NCI-H1417 (cell line): ENCODE results near the gene BTN1A1.
"Not testable (repeated sequence)": the region's sequence is repeated elsewhere in the genome, so short reads cannot be mapped to it uniquely, and the experiment has no call there.

Experiments
- DNase-seq, 3 experiments: peaks; one replicate each; lab custom pipeline; 2025; lab: John Stamatoyannopoulos, UW

BTN1A1 gene

DNA sequence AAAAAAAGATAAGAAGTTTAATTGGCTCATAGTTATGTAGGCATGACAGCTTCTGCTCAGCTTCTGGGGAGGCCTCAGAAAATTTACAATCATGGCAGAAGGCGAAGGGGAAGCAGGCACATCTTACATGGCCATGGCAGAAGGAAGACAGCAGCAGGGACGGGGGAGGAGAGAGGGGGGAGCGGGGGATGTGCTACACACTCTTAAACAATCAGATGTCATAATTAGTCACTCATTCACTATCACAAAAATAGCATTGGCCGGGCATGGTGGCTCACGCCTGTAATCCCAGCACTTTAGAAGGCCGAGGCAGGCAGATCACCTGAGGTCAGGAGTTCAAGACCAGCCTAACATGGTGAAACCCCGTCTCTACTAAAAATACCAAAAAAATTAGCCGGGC is 10.9 kb downstream of the BTN1A1 start:
- DNase-seq = not testable (repeated sequence)

DNA sequence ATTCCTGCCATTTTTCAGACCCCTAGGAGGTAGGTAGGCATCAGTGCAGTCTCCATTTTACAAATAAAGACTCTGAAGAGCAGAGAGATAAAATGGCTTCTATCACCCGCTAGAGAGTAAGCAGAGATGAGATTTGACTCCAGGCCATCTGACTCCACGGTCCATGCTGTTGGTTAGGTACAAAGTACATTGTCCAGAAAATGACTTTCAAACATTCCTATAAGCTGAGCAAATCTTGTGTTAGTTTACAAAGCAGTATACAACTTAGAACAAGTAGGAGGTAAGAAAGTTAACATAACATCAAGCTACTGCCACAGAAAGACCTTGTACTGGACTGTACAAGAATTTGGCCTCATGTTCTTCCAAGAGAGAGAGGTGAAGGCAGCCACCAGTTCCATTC is 14.9 kb downstream of the BTN1A1 start:
- no peak for DNase-seq

DNA sequence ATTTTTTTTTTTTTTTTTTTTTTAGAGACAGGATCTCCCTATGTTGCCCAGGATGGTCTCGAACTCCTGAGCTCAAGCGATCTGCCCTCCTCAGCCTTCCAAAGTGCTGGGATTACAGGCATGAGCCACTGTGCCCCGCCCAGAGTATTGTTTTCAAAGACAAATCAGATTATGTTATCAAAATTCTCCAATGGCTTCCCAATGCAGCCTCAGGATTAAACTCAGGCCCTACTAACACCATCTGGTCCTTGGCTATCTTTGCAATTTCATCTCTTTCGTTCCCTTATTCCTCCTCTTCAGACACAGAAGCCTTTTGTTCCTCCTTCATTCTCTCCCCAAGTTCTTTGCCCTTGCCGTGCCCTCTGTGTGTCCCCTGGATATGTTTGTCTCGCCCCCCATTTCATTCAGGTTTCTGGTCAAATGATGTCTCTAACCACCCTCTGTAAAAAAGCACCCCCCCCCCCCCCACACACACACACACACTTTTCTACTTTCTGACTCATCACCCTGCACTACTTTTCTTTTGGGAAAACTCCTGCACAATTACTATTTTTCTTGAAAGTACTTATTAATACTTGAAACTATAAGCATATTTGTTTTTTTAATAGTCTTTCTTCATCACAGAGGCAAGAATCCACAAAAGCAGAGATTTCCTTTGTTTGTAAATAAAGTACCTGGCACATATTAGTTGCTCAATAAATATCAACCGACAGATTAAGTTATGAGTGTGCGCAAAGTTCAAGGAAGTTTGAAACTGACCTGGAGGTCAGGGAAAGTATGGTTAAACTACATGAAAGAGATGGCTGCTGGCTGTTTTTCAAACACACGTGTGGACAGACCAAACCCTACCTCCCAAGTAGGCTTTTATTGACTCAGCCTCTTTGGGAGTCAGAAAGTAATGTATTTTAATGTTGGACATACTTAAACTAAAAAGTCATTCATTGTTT is 16.7 kb downstream of the BTN1A1 start:
- DNase-seq = no peak

DNA sequence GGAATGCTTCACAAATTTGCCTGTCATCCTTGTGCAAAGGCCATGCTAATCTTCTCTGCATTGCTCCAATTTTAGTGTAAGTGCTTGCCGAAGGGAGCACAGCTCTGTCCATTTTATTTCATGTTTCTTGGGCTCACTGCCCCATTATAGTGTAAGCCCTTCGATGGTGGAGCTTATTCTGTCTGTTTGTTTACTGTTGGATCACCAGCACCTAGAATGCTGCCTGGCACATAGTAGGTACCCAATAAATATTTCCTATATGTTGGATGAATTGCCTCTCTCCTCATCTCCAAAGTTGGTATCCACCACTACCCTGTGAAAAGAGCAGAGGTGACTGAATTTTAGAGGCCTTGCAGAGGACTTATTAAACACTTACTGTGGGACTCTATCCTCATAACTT is 19.3 kb downstream of the BTN1A1 start:
- no peak for DNase-seq

DNA sequence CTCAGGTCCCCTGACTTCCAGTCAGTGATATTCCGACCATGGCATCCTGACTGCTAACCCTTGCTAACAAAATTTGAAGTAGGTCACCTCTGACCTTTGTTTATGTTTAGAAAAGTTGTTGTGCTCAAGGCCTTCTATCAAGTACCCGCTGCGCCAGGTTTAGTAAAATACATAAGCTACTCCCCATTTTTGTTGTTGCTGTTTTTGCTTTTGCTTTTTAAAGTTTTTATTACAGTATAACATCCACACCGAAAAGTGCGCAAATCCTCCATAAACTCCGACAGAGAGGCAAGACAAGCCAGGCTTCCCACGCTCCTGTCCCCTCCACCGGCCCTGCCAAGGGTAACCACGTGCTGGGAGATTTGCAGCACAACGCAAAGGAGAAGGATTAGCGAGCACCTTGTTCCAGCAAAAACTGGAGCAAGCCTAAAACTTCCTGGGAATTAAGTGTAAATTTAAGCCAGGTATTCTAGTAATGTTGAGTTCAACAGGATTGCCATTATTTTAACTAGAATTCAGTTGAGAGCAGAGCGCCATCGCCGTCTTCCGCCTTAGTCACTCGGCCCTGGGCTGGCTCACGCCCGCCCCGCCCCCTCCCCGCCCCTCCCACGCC is 20.2 kb downstream of the BTN1A1 start:
- peak; percentile 65 to 90 (median 73) for DNase-seq

DNA sequence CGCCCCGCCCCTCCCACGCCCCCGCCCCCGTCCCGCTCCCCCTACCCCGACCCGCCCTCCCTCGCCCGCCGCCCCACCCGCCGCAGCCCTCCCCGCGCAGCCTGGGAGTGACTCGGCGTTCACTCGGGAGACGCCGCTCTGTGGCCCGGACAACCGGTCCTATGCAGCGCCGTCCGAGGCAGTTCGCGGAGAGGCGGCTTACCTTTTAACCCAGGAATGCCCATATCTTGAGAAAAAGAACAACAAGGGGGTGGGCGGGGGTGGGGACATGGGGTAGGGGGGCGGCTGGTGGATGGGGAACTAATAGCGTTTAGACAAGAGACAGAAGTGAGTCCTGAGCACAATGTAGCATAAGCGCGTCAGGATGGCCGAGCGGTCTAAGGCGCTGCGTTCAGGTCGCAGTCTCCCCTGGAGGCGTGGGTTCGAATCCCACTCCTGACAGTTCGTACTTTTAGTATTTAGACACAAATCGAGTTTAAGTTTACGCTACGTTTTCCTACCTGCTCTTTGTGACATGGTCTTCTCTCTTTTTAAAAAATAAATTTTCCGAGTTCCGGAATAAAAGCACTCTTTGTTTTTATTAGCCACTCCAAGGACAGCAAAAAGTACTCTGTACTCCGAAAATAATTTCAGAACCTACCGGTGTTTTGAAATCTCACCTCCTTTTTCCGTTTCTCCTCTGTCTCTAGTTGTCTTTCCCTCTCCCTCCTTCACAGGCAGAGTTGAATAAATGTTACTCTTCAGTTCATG is 20.9 kb downstream of the BTN1A1 start:
- DNase-seq = peak; percentile 81 to 90 (median 87)

DNA sequence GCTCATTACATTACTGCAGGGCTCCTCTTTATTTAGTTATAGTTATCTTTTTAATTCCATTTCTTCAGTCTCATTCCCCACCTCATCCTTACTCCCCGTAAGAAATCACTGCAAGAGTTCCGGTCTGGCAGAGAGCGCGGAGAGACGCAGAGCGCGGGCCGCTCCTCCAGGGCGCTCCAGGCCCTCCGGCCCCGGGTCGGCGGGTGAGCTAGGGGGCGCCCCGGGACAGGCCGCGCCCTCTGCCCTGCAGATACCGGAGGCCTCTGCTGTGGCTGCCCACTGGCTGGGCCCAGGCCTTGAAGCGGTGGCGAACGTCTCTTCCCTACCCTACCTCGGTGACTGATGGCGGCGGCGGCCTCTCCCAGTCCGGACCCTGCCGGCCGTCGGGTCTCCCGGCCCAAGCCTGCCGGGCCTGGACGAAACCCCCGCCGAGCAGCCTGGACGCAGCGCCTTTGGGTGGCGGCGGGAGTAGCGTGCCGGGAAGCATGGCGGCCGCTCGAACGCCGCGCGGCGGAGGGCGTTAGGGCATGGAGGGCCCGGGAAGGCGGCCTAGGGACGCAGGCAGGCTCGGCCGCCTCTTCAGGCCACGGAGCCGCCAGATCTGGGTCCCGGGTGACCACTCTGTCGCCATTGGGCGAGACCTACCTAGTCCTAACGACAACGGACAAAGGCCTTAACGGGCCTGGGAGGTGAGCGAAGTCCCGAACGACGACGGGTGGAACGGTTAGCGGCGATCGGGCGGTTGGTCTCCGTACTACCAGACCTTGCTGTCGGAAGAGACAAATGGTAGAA is 21.7 kb downstream of the BTN1A1 start:
- peak; percentile 44 to 93 (median 89) for DNase-seq

DNA sequence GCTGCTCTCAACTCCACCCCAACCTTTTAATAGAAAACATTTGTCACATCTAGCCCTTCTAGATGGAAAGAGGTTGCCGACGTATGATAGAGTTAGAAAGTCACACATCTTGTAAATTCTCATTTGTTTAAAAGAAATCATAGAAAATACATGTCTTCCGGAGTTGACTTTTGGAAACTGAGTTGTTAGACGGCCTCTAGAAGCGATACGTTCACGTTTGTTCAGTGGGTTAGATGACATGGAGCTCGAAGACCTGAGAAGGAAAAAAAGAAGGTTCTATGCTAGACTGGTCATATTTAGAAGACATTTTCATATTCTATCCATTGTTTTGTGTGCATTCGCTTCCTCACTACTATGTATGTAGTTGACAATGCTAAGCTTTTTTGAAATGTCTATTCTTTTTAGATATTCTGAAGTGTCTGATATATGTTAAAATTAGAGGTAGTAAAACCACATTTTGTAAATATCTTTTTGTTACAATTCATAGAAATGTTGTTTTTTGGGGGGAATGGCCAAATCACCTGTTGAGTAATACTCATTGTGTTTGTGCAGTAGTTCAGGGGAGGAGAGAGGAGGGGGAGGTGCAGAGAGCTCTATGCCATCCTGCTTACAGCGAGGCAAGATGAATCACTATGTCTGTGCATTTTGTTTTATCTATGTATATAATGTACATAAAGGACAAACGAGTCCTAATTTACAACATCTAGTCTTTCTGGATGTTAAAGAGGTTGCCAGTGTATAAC is 22.6 kb downstream of the BTN1A1 start:
- peak in 1 of 3 experiments; percentile 20 for DNase-seq

DNA sequence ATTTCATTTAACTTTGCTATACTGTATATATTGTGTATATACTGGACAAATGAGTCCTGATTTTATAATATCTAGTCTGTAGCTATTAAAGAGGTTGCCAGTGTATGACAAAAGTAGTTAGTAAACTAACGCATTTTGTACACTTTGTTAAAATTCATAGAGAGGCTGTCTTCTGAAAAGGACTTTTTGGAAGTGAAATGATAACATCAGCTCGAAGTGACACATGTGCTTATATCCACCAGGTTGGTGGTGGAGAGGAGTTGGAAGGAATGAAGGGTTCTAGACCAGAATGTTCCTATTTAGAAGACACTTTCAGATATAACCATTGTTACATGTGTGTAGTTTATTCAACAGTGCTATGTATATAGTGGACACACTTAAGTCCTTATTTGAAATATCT is 24.2 kb downstream of the BTN1A1 start:
- not testable (repeated sequence) for DNase-seq

DNA sequence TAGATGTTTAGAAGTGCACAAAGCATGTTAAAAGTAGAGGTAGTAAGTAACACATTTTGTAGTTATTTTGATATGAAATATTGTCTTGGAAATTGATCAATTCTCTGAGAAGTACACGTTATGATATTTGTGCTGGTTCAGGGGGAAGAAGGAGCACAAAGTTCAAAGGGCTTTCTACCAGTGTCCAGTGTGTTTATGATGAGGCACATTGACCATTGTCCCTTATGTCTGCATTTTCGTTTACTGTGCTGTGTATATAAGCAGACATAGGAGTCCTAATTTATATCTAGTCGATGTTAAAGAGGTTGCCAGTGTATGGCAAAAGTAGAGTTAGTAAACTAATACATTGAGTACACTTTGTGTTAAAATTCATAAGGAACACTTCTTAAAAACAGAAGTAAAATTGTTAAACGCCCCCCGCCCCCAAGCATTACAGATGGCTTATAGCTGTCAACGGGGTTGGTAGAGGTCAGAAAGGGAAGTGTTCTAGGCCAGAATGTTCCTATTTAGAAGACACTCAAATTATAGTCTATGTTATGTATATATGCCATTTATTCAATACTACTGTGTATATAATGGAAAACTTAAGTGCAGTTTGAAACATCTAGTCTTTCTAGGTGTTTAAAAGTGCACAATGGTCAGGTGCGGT is 24.7 kb downstream of the BTN1A1 start:
- DNase-seq = no peak

DNA sequence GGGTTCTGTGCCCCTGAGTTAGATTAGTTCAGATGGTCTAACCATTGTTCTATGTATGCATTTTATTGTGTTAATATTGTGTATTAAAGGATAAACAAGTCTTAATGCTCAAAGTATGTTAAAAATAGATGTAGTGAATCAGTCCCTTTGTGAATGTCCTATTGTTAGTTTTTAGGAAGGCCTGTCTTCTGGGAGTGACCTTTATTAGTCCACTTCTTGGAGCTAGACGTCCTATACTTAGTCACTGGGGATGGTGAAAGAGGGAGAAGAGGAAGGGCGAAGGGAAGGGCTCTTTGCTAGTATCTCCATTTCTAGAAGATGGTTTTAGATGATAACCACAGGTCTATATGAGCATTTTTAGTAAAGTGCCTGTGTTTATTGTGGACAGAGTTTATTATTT is 25.7 kb downstream of the BTN1A1 start:
- no peak for DNase-seq

DNA sequence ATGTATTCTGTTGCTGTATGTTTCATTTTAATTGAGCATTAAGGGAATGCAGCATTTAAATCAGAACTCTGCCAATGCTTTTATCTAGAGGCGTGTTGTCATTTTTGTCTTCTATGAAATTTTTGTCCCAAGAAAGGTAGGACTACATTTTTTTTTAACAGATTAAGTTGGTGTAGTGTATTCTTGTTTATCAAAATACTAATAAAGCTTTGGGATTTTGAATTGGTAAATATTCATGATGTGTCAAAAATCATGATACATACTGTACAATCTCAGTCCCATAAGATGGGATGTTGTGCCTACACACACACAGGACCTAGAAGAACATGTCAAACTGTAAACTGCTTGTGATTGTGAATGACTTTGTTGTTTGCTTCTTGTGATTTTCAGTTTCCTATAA is 26.8 kb downstream of the BTN1A1 start:
- no peak for DNase-seq

DNA sequence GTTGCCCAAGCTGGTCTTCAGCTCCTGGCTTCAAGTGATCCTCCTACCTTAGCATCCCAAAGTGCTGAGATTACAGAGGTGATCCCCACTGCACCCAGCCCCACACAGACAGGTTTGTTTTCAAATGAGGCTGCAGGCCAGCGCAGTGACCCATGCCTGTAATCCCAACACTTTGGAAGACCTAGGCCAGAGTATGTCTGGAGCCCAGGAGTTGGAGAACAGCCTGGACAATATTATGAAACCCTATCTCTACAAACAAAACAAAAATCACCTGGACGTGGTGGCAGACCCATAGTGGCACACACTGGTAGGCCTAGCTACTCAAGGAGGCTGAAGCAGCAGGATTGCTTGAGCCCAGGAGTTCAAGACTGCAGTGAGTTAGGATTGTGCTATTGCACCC is 30.1 kb downstream of the BTN1A1 start:
- no peak for DNase-seq

DNA sequence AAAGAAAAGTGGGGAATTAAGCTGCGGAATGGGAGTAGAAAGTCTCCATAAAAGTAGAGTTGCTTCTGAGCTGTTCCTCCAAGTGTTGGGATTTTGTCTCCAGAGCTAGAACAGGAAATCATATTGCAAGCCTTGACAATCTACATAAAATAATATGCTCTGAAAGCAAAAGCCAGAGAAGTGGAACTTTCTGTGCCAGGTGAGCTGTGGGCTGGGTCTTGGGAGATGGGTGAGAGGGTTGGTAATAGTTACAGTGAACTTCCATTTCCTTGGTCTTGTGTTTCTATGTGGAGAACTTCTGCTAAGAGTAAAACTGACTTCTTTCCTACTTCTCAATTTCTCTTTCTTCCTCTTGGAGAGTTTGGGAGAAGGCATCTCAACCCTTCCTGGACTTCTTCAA is 31.8 kb downstream of the BTN1A1 start:
- no peak for DNase-seq

DNA sequence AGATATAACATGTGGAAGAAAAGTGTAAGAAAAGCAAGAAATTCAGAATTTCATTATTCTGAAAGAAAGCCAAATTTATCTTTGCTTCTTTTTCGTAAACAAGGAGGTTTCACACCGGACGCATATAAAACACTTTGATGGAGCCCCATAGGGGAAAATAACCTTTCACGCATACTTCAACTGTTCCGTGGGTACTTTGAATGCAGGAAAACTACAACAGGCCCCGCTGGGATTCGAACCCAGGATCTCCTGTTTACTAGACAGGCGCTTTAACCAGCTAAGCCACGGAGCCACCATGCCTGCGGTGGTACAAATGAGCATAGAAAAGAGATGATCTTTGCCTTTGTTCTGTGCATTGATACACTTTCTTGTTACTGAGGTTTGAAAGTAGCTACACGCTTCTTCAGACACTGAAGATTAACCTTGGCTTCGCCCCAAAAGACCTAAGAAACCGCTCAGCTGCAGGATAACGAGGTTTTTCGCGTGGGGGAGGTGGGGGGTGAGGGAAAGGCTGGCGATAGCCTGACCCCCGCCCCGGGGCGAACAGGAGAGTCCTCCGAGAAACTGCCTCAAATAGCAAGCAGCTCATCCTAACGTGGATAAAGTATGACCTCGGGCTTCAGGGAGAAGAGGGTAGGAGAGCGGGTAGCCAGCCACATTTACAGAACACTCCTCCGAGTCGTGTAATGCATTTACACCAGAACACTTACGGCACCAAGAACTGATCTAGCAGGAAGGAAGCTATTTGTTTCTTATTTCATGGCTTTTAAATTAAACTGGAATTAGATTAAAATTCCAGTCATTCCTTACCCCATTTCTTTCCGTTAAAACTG is 32.8 kb downstream of the BTN1A1 start:
- DNase-seq = peak; percentile 91 to 98 (median 97)

DNA sequence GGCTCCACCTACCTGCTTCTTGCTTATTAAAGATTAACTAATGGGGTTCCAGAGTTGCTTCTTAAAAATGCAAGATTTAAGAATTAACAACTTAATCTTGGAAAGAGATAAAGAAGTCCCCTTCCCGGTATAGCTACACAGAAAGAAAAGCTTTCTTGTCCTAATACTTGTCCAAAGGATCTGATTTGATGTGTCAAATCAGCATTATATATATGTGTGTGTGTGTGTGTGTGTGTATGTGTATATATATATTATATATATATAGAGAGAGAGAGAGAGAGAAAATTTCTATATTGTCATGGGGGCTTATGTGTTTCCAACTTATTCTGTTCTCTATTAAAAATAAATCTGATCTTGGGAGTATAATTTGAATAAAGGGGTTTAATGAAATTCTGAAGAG is 33.4 kb downstream of the BTN1A1 start:
- no peak for DNase-seq

DNA sequence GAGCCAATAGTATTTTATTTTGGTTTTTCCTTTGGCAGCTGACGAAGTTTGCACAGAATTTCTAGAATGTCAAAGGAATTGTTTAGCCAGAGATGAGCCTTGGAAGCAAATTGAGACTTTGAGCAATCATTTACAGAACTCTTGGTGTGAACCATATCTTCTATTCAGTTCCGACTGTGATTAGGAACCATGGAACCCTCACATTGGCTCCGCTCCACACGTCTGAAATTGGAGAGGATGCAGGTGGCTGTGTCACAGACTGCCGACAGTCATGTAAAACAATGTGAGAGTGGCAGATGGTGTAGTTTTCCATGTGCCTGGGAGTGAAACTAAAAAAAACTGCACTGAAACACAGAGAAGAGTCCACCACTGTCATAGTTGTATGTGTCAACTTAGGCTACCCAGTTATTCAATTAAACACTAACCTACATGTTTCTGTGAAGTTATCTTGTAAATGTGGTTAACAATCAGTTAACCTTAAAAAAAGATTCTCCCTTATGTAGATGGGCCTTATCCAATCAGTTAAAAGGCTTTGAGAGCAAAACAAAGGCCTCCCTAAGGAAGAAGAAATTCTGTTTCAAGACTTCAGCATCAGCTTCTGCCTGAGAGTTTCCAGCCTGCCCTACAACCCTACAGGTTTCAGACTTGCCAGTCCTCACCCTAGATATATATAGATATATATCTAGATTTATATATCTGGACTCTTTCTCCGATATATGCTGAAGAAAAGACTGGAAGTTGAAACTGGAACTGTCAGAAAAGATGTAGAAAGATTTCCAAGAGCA is 34.8 kb downstream of the BTN1A1 start:
- no peak for DNase-seq

DNA sequence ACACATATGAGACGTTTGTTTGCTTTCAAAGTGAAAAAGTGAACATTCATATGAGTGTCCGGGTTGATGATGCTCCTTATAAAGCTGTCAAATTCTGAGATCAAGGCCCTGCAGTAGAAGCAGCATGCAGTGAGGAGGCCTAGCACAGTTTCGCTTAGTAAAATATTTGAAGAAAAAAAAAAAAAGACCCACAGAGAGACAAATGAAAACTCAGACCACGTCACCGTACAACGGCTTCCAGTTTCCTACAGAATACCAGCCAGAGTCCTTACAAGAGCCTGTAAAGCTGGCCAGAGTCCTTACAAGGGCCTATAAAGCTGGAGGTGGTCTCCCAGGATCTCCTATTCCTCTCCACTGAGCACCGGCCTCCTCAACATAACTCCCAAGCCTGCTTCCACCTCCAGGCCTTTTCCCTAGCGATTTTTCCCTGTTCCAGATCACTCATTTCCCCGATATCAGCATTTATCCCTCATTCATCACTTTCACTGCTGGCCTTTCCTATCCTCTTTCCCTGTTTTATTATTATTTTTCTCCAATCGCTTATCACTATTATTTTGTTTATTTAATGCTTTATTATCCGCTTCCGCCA is 36.6 kb downstream of the BTN1A1 start:
- peak; percentile 25 to 83 (median 68) for DNase-seq
